ENCODE measurements around the gene GRM1.

GRM1 gene

GRCh38 chr6:146153040-146153758 lies 124.3 kb downstream of the GRM1 start:
- TF ChIP-seq CTCF (IDR thresholded peaks at IDR 0.05; ENCODE audit: poor library complexity, severe bottlenecking) = no peak
- Histone ChIP-seq H3K27me3 (ENCODE audit: insufficient read depth, poor library complexity, severe bottlenecking) (no peaks in the 10 kb centered on the region), H3K9me3 (ENCODE audit: severe bottlenecking) (no peaks in the 10 kb centered on the region), H3K4me3 (ENCODE audit: severe bottlenecking) (no peak overlapping the region), H3K27ac (ENCODE audit: poor library complexity, severe bottlenecking) (no peak overlapping the region), H3K4me1 (ENCODE audit: insufficient read depth, poor library complexity, severe bottlenecking) (no peaks in the 10 kb centered on the region), H3K36me3 (ENCODE audit: low read depth) (no peaks in the 10 kb centered on the region)
- DNase-seq (ENCODE audit: low spot score) (no peak), ATAC-seq (ENCODE audit: low read depth) (no peak)

- H3K27me3 ChIP-seq (ENCODE audit: insufficient read depth, poor library complexity, severe bottlenecking) = no peaks in the 10 kb centered on the region
Measured at GRCh38 chr6:146154197-146154596, 125.3 kb downstream of the GRM1 start.

GRCh38 chr6:146161664-146162063 lies 132.8 kb downstream of the GRM1 start:
- no peak for TF ChIP-seq CTCF (IDR thresholded peaks at IDR 0.05; ENCODE audit: poor library complexity, severe bottlenecking)
- H3K27me3 ChIP-seq (ENCODE audit: insufficient read depth, poor library complexity, severe bottlenecking) = no peaks in the 10 kb centered on the region
- no peaks in the 10 kb centered on the region for H3K9me3 ChIP-seq (ENCODE audit: severe bottlenecking)
- H3K4me1 ChIP-seq (ENCODE audit: insufficient read depth, poor library complexity, severe bottlenecking) = no peaks in the 10 kb centered on the region
- DNase-seq (ENCODE audit: low spot score) (no peak), ATAC-seq (ENCODE audit: low read depth) (no peak)
- no peaks in the 10 kb centered on the region for H3K36me3 ChIP-seq (ENCODE audit: low read depth)
- H3K4me3 ChIP-seq (ENCODE audit: severe bottlenecking) = no peak overlapping the region
- H3K27ac ChIP-seq (ENCODE audit: poor library complexity, severe bottlenecking) = no peak overlapping the region

More at GRCh38 chr6:146154197-146154596, 125.3 kb downstream of the GRM1 start:
- Histone ChIP-seq H3K36me3 (ENCODE audit: low read depth) (no peaks in the 10 kb centered on the region), H3K9me3 (ENCODE audit: severe bottlenecking) (no peaks in the 10 kb centered on the region), H3K4me3 (ENCODE audit: severe bottlenecking) (no peak overlapping the region), H3K4me1 (ENCODE audit: insufficient read depth, poor library complexity, severe bottlenecking) (no peaks in the 10 kb centered on the region), H3K27ac (ENCODE audit: poor library complexity, severe bottlenecking) (no peak overlapping the region)
- TF ChIP-seq CTCF (IDR thresholded peaks at IDR 0.05; ENCODE audit: poor library complexity, severe bottlenecking) = no peak
- no peak for ATAC-seq (ENCODE audit: low read depth)
- no peak for DNase-seq (ENCODE audit: low spot score)

GRCh38 chr6:146169872-146170271 lies 141.0 kb downstream of the GRM1 start:
- Histone ChIP-seq H3K27ac (ENCODE audit: poor library complexity, severe bottlenecking) (no peak overlapping the region), H3K4me3 (ENCODE audit: severe bottlenecking) (no peak overlapping the region), H3K36me3 (ENCODE audit: low read depth) (no peaks in the 10 kb centered on the region), H3K9me3 (ENCODE audit: severe bottlenecking) (no peaks in the 10 kb centered on the region), H3K4me1 (ENCODE audit: insufficient read depth, poor library complexity, severe bottlenecking) (no peaks in the 10 kb centered on the region), H3K27me3 (ENCODE audit: insufficient read depth, poor library complexity, severe bottlenecking) (no peaks in the 10 kb centered on the region)
- ATAC-seq (ENCODE audit: low read depth) (no peak), DNase-seq (ENCODE audit: low spot score) (no peak)
- no peak for TF ChIP-seq CTCF (IDR thresholded peaks at IDR 0.05; ENCODE audit: poor library complexity, severe bottlenecking)

DNA sequence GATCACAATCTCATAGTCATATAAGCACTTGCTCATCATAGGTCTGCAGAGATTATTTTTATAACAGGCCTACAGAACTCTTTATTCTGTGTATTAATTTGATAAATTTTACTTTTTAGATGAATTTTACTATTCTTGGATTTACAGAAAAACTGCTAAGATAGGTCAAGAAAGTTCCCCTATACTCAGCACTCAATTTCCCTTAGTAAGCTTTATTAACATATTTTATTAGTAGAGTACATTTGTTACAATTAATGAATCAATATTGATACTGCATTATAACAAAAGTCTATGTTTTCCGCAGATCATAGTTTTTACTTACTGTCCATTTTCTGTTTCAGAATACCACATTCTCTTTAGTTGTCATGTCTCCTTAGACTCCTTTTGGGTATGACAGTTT lies 148.9 kb downstream of the GRM1 start:
- no peak for ATAC-seq (ENCODE audit: low read depth)
- TF ChIP-seq CTCF (IDR thresholded peaks at IDR 0.05; ENCODE audit: poor library complexity, severe bottlenecking) = no peak
- no peak for DNase-seq (ENCODE audit: low spot score)
- no peaks in the 10 kb centered on the region for H3K4me1 ChIP-seq (ENCODE audit: insufficient read depth, poor library complexity, severe bottlenecking)
- no peak overlapping the region for H3K4me3 ChIP-seq (ENCODE audit: severe bottlenecking)
- H3K36me3 ChIP-seq (ENCODE audit: low read depth) = no peaks in the 10 kb centered on the region
- no peak overlapping the region for H3K27ac ChIP-seq (ENCODE audit: poor library complexity, severe bottlenecking)
- H3K27me3 ChIP-seq (ENCODE audit: insufficient read depth, poor library complexity, severe bottlenecking) = no peaks in the 10 kb centered on the region
- no peaks in the 10 kb centered on the region for H3K9me3 ChIP-seq (ENCODE audit: severe bottlenecking)

Measured in RWPE2 (cell line).